Naive B cell (primary cell): ENCODE measurements around the gene ALKBH3. TPM values are rescaled to one million over a fixed set of nuclear protein-coding genes. Genes with fewer than 3 reads are reported as not detected.

Experiments used
- ATAC-seq, 2 donors: fragments of 150-1000 bp; cut with Tn5 transposase; 2 replicates each; pipeline ENCODE4 v1.10.0; 2021; ENCODE audit warnings: low read depth in 2 of 2, mild to moderate bottlenecking in 2 of 2, moderate library complexity in 2 of 2
- DNase-seq: peaks from one replicate; pipeline ENCODE4 v3.0.0; 2022
- H3K27ac Mint-ChIP-seq, 6 donors: one replicate each; pipeline ENCODE4 v1.8.0; 2020 to 2022; ENCODE audit warnings: mild to moderate bottlenecking in 6 of 6, mixed read lengths in 6 of 6, moderate library complexity in 5 of 6, inconsistent platforms in 2 of 6
- H3K27me3 Mint-ChIP-seq, 3 donors: one replicate each; pipeline ENCODE4 v1.8.0; 2021 to 2022; ENCODE audit warnings: mixed read lengths in 3 of 3, mild to moderate bottlenecking in 1 of 3
- H3K36me3 Mint-ChIP-seq, 2 donors: one replicate each; pipeline ENCODE4 v1.8.0; 2020 to 2022; ENCODE audit warnings: mixed read lengths in 2 of 2, inconsistent platforms in 1 of 2, mild to moderate bottlenecking in 1 of 2
- H3K4me1 Mint-ChIP-seq, 3 donors: one replicate each; pipeline ENCODE4 v1.8.0; 2020 to 2022; ENCODE audit warnings: mixed read lengths in 3 of 3, inconsistent platforms in 1 of 3, mild to moderate bottlenecking in 1 of 3, moderate library complexity in 1 of 3
- H3K4me3 Mint-ChIP-seq, 8 donors: one replicate each; pipeline ENCODE4 v1.8.0; 2020 to 2022; ENCODE audit warnings: mild to moderate bottlenecking in 8 of 8, mixed read lengths in 8 of 8, moderate library complexity in 8 of 8, inconsistent platforms in 2 of 8
- H3K9me3 Mint-ChIP-seq, 7 donors: one replicate each; pipeline ENCODE4 v1.8.0; 2020 to 2022; ENCODE audit warnings: mixed read lengths in 7 of 7, mild to moderate bottlenecking in 5 of 7, inconsistent platforms in 2 of 7, moderate library complexity in 1 of 7
- polyA plus RNA-seq, 6 donors: library from polyadenylated mRNA; unstranded; fragments of 300-500 nt; fragmentation: Illumina TruSeq; gene quantifications; one replicate each; pipeline ENCODE4 v1.2.3, GENCODE V29; 2021; ENCODE audit warnings: low read depth in 6 of 6

The ALKBH3 gene
- polyA plus RNA-seq, 6 donors from 2014 or later, result 15.3 to 40.4 (median 33.5) TPM

DNA sequence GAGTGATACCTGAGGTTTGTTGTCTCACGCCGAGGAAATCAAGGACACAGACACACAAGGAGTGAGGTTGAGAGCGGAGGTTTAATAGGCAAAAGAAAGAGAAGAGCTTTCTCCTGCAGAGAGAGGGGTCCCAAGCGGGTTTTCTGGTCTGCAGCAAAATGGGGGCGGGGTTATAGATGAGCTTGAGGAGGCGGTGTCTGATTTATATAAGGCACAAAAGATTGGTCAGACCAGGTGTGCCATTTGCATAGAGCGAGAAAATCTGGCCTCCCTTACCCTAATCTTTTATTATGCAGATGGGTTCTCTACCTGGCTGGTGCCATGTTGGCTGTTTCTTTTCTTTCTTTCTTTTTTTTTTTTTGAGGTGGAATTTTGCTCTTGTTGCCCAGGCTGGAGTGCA lies 73.6 kb downstream of the ALKBH3 start:
- no peaks in the 10 kb centered on the region for H3K36me3 Mint-ChIP-seq
- DNase-seq (no peak), ATAC-seq (no peak)
- no peaks in the 10 kb centered on the region for H3K4me1 Mint-ChIP-seq
- H3K27me3 Mint-ChIP-seq, result peaks cover 20 to 70% (median 49%) of the 10 kb centered on the region in 3 donors
- H3K27ac Mint-ChIP-seq, result no peak overlapping the region
- H3K4me3 Mint-ChIP-seq, result no peak overlapping the region
- H3K9me3 Mint-ChIP-seq, result peaks cover 0 to 5% (median 0%) of the 10 kb centered on the region in 7 donors

DNA sequence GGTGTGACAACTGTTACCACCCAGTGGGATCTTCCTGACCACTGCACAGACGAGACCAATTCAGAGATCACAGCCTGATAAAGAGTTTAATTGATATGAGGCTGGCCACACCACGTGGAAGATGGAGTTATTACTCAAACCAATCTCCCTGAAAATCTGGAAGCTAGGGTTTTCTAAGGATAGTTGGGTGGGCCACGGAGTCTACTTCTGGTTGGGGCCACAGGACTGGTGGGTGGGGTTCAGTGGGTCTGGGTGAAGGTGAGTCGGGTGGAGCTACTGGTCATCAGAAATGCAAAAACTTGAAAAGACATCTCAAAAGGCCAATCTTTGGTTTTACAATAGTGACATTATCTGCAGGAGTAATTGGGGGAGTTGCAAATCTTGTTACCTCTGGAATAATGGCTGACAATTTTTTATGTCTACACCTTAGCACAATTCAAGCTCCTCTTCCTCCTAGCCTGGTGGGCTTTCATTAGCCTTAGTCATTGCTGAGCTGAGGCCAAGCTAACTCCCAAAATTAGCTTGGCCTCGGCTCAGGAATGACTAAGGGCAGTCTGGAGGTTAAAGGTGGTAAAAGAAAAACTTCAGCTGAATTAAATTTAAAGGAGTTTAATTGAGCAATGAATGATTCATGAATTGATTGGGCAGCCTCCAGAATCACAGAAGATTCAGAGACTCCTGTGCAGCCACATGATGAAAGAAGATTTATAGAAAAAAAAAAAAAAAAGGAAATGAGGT lies 74.9 kb downstream of the ALKBH3 start:
- Mint-ChIP-seq H3K9me3 (peaks cover 0 to 5% (median 0%) of the 10 kb centered on the region in 7 donors), H3K27ac (peak overlapping the region in 1 of 6 donors; percentile 29), H3K36me3 (no peaks in the 10 kb centered on the region), H3K4me1 (no peaks in the 10 kb centered on the region), H3K4me3 (no peak overlapping the region), H3K27me3 (peaks cover 16 to 61% (median 37%) of the 10 kb centered on the region in 3 donors)
- ATAC-seq (no peak), DNase-seq (no peak)

DNA sequence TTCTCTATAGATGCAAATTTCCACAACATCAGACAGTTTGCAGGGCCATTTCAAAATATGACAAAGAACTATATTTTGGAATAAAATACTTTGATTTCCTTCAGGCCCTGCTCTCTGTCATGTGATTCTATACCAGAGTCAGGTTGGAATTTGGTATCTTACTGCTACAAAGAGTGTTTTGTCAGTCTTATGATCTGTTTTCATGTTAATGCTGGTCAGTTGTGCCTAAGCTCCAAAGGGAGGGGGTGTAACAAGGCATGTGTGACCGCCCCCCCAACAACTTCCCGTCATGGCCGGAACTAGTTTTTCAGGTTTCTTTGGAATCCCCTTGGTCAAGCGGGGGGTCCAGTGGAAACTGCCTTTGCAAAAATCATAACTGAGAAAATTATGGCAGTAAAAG lies 76.9 kb downstream of the ALKBH3 start:
- H3K27me3 Mint-ChIP-seq, result peaks cover 25 to 62% (median 44%) of the 10 kb centered on the region in 3 donors
- ATAC-seq (no peak), DNase-seq (no peak)

DNA sequence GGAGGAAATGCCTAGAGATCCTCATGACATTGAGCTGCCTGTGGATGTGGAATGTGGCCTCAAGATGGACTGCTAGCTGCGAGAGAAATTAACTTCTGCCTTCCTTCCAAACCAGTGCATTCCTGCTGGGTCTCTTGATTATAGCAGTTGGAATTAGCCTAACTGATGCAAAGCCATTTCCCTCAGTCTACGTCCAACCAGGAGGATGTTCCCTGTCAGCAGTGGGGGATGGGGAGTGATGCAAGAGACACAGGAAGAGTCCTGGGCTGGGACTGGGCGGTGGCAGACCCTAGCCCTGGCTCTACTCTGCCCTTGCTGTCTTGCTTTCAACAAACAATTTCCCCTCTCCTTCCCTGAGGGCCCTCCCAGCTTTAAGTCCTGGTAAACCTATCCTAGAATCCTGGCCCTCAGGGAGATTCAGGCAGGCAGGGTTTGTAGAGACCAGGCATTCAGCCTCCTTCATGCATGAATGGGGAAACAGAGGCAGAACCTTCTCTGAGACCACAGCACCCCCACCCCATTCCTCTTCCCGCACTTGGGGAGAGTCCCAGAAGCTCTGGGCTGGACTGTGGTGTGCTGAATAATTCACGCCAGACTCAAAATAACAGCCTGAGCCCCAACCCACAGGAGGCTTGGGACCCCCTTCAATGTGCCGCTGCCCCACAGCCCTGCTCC lies 78.8 kb downstream of the ALKBH3 start:
- Mint-ChIP-seq H3K9me3 (peaks cover 0 to 4% (median 0%) of the 10 kb centered on the region in 7 donors), H3K4me3 (no peak overlapping the region), H3K27me3 (peaks cover 27 to 59% (median 49%) of the 10 kb centered on the region in 3 donors), H3K36me3 (no peaks in the 10 kb centered on the region), H3K4me1 (no peaks in the 10 kb centered on the region), H3K27ac (no peak overlapping the region)
- ATAC-seq, result no peak
- no peak for DNase-seq

More for the DNA sequence above, 76.9 kb downstream of the ALKBH3 start:
- no peaks in the 10 kb centered on the region for H3K4me1 Mint-ChIP-seq
- no peaks in the 10 kb centered on the region for H3K36me3 Mint-ChIP-seq
- H3K4me3 Mint-ChIP-seq, result no peak overlapping the region
- H3K9me3 Mint-ChIP-seq, result peaks cover 0 to 5% (median 0%) of the 10 kb centered on the region in 7 donors
- H3K27ac Mint-ChIP-seq, result no peak overlapping the region

DNA sequence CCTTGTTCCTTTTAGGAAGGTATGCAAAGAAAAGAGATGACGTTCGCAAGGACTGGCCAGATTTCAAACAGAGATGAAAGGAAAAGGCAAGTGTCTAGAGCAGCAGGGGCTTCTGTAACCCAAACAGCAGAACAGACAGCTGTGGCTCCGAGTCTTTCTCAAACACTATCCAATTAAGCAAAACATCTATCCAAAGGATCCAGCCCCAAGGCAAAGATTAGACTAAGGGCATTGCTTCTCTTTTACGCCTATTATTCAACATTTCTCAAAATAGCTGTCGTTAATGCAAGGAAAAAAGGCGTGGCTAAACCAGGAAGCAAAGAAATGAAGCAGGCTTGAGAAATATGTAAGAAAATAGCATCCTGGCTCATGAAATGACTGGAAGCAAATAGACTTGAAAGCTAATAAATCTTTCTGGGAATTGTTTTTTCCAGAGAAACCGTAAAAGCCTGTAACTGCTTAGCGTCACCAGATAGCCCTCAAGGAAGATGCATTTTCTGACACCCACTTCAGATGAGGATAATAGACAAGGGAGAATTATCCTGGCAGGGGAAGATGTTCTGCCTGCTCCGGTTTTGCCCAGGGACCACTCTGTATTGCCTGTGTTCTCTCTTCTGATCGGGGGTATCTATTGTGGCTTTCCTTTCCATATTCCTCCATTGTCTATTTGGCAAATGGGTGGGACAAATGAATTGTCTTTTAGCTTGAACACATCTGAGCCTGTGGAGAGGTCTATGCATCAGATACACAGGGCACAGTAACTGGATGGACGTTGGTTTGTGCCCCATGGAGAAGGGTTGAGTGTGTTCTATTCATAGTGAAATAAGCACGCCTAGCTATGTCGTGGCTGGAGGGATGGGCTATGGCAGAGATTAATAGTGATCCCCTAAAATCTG lies 82.0 kb downstream of the ALKBH3 start:
- H3K27ac Mint-ChIP-seq, result no peak overlapping the region
- no peak overlapping the region for H3K4me3 Mint-ChIP-seq
- H3K9me3 Mint-ChIP-seq, result peaks cover 0 to 13% (median 6%) of the 10 kb centered on the region in 7 donors

DNA sequence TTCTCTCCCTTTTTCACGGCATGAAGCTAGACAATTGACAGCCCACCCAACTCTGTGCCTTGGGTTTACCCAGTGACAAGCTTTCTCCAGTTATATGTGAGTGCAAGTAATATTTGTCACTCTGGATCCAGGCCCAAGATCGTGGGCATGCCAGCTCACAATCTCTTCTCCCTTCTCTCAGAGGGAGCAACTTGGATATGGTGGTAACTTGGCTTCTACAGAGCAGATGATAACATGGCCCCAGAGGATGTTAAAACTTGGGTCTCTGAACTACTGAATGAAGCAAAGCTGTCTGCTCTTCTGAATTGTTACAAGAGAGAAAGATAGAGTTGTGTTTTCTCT lies 82.6 kb downstream of the ALKBH3 start:
- ATAC-seq (no peak), DNase-seq (no peak)
- Mint-ChIP-seq H3K4me1 (no peaks in the 10 kb centered on the region), H3K36me3 (no peaks in the 10 kb centered on the region), H3K4me3 (no peak overlapping the region), H3K9me3 (peaks cover 0 to 13% (median 6%) of the 10 kb centered on the region in 7 donors), H3K27me3 (peaks cover 28 to 46% (median 46%) of the 10 kb centered on the region in 3 donors), H3K27ac (no peak overlapping the region)

More for the DNA sequence above, 82.0 kb downstream of the ALKBH3 start:
- DNase-seq (no peak), ATAC-seq (no peak)
- no peaks in the 10 kb centered on the region for H3K36me3 Mint-ChIP-seq
- peaks cover 24 to 44% (median 41%) of the 10 kb centered on the region in 3 donors for H3K27me3 Mint-ChIP-seq
- no peaks in the 10 kb centered on the region for H3K4me1 Mint-ChIP-seq

DNA sequence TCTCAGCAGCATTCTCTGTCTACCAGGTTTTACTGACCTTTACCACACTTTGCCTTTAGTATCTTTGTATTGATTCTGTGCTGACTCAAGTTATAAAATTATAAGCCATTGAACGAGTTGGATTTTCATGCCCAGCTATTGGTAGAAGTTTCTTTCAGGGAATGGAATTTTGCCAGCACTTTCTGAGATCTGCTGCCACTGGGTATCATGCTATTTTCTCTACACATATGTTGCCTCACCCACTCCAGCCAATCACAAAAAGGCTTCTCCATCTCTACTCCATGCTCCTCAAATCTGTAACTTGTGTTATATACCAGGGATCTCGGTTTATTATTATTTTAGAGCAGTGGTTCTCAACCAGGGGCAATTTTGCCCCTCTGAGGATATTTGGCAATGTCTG lies 87.0 kb downstream of the ALKBH3 start:
- DNase-seq, result no peak
- Mint-ChIP-seq H3K4me3 (no peak overlapping the region), H3K4me1 (no peaks in the 10 kb centered on the region), H3K36me3 (no peaks in the 10 kb centered on the region), H3K27me3 (peaks cover 23 to 30% (median 26%) of the 10 kb centered on the region in 3 donors), H3K27ac (no peak overlapping the region), H3K9me3 (peaks cover 0 to 13% (median 4%) of the 10 kb centered on the region in 7 donors)
- ATAC-seq, result no peak

DNA sequence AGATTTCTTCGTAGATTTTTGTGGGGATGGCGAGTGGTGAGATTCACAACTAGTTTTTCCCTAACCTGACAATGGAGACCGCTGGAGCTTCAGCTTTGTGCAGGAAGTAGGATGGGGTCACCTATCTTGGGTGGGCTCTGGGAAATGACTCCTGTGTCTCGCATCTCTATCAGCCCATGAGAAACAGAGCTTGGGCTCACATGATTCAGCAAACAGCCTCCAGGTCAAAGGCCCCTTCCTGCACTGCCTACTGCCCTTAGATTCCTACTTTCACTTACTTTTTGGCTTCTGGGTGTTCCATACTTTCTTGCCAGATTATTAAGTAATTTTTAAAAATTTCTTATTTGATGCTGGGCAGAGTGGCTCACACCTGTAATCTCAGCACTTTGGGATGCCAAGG lies 88.1 kb downstream of the ALKBH3 start:
- ATAC-seq, result no peak
- Mint-ChIP-seq H3K36me3 (no peaks in the 10 kb centered on the region), H3K4me1 (no peaks in the 10 kb centered on the region), H3K27ac (no peak overlapping the region), H3K4me3 (no peak overlapping the region), H3K9me3 (peaks cover 0 to 13% (median 4%) of the 10 kb centered on the region in 7 donors), H3K27me3 (peaks cover 14 to 27% (median 16%) of the 10 kb centered on the region in 3 donors)
- no peak for DNase-seq

DNA sequence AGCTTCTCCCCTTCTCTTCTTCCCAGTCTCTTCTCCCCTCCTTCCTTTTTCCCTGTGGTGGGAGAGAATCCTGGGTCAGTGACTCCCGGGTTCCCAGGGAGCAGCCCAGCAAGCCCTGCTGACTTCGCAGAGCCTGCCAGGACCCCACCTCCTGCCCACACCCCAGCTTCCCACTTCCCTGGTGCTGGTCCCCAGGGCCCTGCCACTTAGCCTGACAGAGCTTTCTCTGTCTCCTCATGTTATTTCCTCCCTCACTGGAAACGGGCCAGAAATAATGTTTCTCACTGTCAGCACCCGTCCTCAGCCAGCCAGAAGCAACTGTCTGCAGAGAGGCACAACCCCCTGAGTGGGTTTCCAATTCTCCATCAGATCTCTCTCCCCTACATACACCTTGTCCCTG lies 88.9 kb downstream of the ALKBH3 start:
- DNase-seq (no peak), ATAC-seq (no peak)
- Mint-ChIP-seq H3K9me3 (peaks cover 4 to 16% (median 11%) of the 10 kb centered on the region in 7 donors), H3K27me3 (peaks cover 13 to 26% (median 14%) of the 10 kb centered on the region in 3 donors), H3K4me1 (no peaks in the 10 kb centered on the region), H3K4me3 (no peak overlapping the region), H3K36me3 (peaks cover 0 to 2% of the 10 kb centered on the region in 2 donors), H3K27ac (peak overlapping the region in 1 of 6 donors; percentile 14)

Other genes starting within 250 kb of the ALKBH3 start
- gene HSD17B12, start 200.1 kb upstream of the ALKBH3 start, polyA plus RNA-seq, result 10 to 100 TPM; 27.1 to 49.8 (median 40.6) TPM
- under 1 TPM in 1 of 6 donors, not detected in 5; 0.69 TPM for gene C11orf96, start 61.8 kb downstream of the ALKBH3 start, polyA plus RNA-seq
- gene ACCSL, start 167.2 kb downstream of the ALKBH3 start, polyA plus RNA-seq, result not detected
- gene ACCS, start 185.4 kb downstream of the ALKBH3 start, polyA plus RNA-seq, result 1 to 10 TPM; 2.9 to 8.6 (median 5.7) TPM
- 10 to 100 TPM; 26.5 to 34.1 (median 29.7) TPM for gene EXT2, start 214.8 kb downstream of the ALKBH3 start, polyA plus RNA-seq